Urinary bladder (tissue), 4 donors: ENCODE results near the gene MPZL1. TPM values are rescaled to one million over a fixed set of nuclear protein-coding genes. Genes with fewer than 3 reads are reported as not detected.

Experiments
- DNase-seq: peaks from one replicate; pipeline ENCODE4 v3.0.0-alpha.2; 2015; ENCODE audit errors: extremely low spot score
- H3K27ac ChIP-seq: one replicate; pipeline ENCODE4 v1.5.1; 2013; ENCODE audit warnings: low read depth, mild to moderate bottlenecking, moderate library complexity
- H3K36me3 ChIP-seq: one replicate; pipeline ENCODE4 v1.6.1; 2013; ENCODE audit warnings: mild to moderate bottlenecking, moderate library complexity; ENCODE audit not compliant: insufficient read depth
- H3K4me1 ChIP-seq: one replicate; pipeline ENCODE4 v1.6.1; 2013; ENCODE audit warnings: mild to moderate bottlenecking, moderate library complexity; ENCODE audit not compliant: insufficient read depth
- H3K4me3 ChIP-seq: one replicate; pipeline ENCODE4 v1.5.1; 2013; ENCODE audit warnings: low read depth, low read length
- WGBS: extraction: QIAGEN DNeasy Blood & Tissue Kit; methylation state at CpG from one replicate; pipeline ENCODE4 v1.1.7; 2013; 5-methylcytosine and 5-hydroxymethylcytosine counted together
- polyA plus RNA-seq: library from polyadenylated mRNA; stranded (reverse); fragments of 200-250 nt; gene quantifications from one replicate; pipeline ENCODE4 v1.2.3, GENCODE V29; 2013
- total RNA-seq: library from RNA; depleted of rRNA; stranded (reverse); fragments of >200 nt; gene quantifications from one replicate; pipeline ENCODE4 v1.2.3, GENCODE V29; 2014
- donor health status: healthy with polysubstance abuse.
- donor health status: healthy.

The MPZL1 gene
- total and polyA plus RNA-seq, 2 donors = 79.4 to 154 TPM

- 42% methylated on average over 7 of the region's 7 CpGs for WGBS
- Histone ChIP-seq H3K4me1 (peaks cover 2% of the 10 kb centered on the region), H3K27ac (no peak overlapping the region), H3K36me3 (no peaks in the 10 kb centered on the region), H3K4me3 (no peak overlapping the region)
- DNase-seq = no peak
These were observed 35.1 kb downstream of the MPZL1 start for GRCh38 chr1:167756730-167757405.

GRCh38 chr1:167757433-167758309 is 35.9 kb downstream of the MPZL1 start:
- no peak for DNase-seq
- no peak overlapping the region for H3K27ac ChIP-seq
- WGBS = 89% methylated on average over 4 of the region's 4 CpGs
- H3K4me3 ChIP-seq = no peak overlapping the region
- H3K4me1 ChIP-seq = peaks cover 2% of the 10 kb centered on the region
- no peaks in the 10 kb centered on the region for H3K36me3 ChIP-seq

- H3K36me3 ChIP-seq = no peaks in the 10 kb centered on the region
- peaks cover 2% of the 10 kb centered on the region for H3K4me1 ChIP-seq
- WGBS = 45% methylated on average over 2 of the region's 2 CpGs
- H3K4me3 ChIP-seq = no peak overlapping the region
- H3K27ac ChIP-seq = no peak overlapping the region
- DNase-seq = no peak
These were observed 39.6 kb downstream of the MPZL1 start for GRCh38 chr1:167761400-167761799.

- 93% methylated on average over 8 of the region's 8 CpGs for WGBS
- H3K27ac ChIP-seq = no peak overlapping the region
- no peak for DNase-seq
- H3K4me3 ChIP-seq = no peak overlapping the region
- H3K36me3 ChIP-seq = peaks cover 2% of the 10 kb centered on the region
- H3K4me1 ChIP-seq = peaks cover 2% of the 10 kb centered on the region
These were observed 40.4 kb downstream of the MPZL1 start for GRCh38 chr1:167762061-167762746.

GRCh38 chr1:167763525-167764220 is 41.9 kb downstream of the MPZL1 start:
- DNase-seq = no peak
- Histone ChIP-seq H3K27ac (no peak overlapping the region), H3K36me3 (peaks cover 2% of the 10 kb centered on the region), H3K4me1 (peaks cover 2% of the 10 kb centered on the region), H3K4me3 (no peak overlapping the region)
- WGBS = 76% methylated on average over 5 of the region's 5 CpGs

GRCh38 chr1:167764458-167765330 is 42.9 kb downstream of the MPZL1 start:
- Histone ChIP-seq H3K36me3 (peaks cover 2% of the 10 kb centered on the region), H3K4me1 (peaks cover 1% of the 10 kb centered on the region), H3K27ac (no peak overlapping the region), H3K4me3 (no peak overlapping the region)
- no peak for DNase-seq
- WGBS = 86% methylated on average over 5 of the region's 5 CpGs

GRCh38 chr1:167765496-167765895 is 43.7 kb downstream of the MPZL1 start:
- DNase-seq = no peak
- Histone ChIP-seq H3K4me3 (no peak overlapping the region), H3K36me3 (peaks cover 2% of the 10 kb centered on the region), H3K27ac (no peak overlapping the region), H3K4me1 (no peaks in the 10 kb centered on the region)
- WGBS = 85% methylated on average over 6 of the region's 6 CpGs

GRCh38 chr1:167766538-167766937 is 44.8 kb downstream of the MPZL1 start:
- H3K4me1 ChIP-seq = no peaks in the 10 kb centered on the region
- WGBS = 97% methylated on average over 2 of the region's 2 CpGs
- peaks cover 2% of the 10 kb centered on the region for H3K36me3 ChIP-seq
- DNase-seq = no peak
- no peak overlapping the region for H3K4me3 ChIP-seq
- no peak overlapping the region for H3K27ac ChIP-seq

GRCh38 chr1:167767761-167768160 is 46.0 kb downstream of the MPZL1 start:
- Histone ChIP-seq H3K27ac (no peak overlapping the region), H3K4me3 (no peak overlapping the region), H3K36me3 (peaks cover 2% of the 10 kb centered on the region), H3K4me1 (no peaks in the 10 kb centered on the region)
- DNase-seq = no peak

GRCh38 chr1:167770127-167770526 is 48.3 kb downstream of the MPZL1 start:
- DNase-seq = no peak
- H3K4me1 ChIP-seq = no peaks in the 10 kb centered on the region
- no peak overlapping the region for H3K27ac ChIP-seq
- WGBS = 91% methylated on average over 3 of the region's 3 CpGs
- H3K36me3 ChIP-seq = peaks cover 2% of the 10 kb centered on the region
- no peak overlapping the region for H3K4me3 ChIP-seq

GRCh38 chr1:167772436-167772835 is 50.7 kb downstream of the MPZL1 start:
- 92% methylated on average over 4 of the region's 4 CpGs for WGBS
- Histone ChIP-seq H3K36me3 (no peaks in the 10 kb centered on the region), H3K4me3 (no peak overlapping the region), H3K27ac (no peak overlapping the region), H3K4me1 (no peaks in the 10 kb centered on the region)
- no peak for DNase-seq

- 95% methylated on average over 2 of the region's 2 CpGs for WGBS
- no peak for DNase-seq
- Histone ChIP-seq H3K27ac (no peak overlapping the region), H3K36me3 (no peaks in the 10 kb centered on the region), H3K4me3 (no peak overlapping the region), H3K4me1 (no peaks in the 10 kb centered on the region)
These were observed 51.7 kb downstream of the MPZL1 start for GRCh38 chr1:167773516-167773915.

GRCh38 chr1:167774710-167775109 is 52.9 kb downstream of the MPZL1 start:
- Histone ChIP-seq H3K36me3 (no peaks in the 10 kb centered on the region), H3K4me3 (no peak overlapping the region), H3K27ac (no peak overlapping the region), H3K4me1 (no peaks in the 10 kb centered on the region)
- no peak for DNase-seq
